PC-9 (cell line): ENCODE measurements around the gene BRIP1.

ENCODE experiments used
- CTCF ChIP-seq: fragments of 200-600 bp; sonication (generic); conservative IDR thresholded peaks from 2 replicates; pipeline ENCODE4 v1.6.1; 2017; ENCODE audit warnings: mixed run types, antibody characterized with exemption, mild to moderate bottlenecking, moderate library complexity
- EZH2 ChIP-seq: fragments of 200-600 bp; sonication (generic); IDR thresholded peaks from 2 replicates; pipeline ENCODE4 v1.8.0; 2017; ENCODE audit warnings: antibody characterized with exemption, low read depth

- no peak for TF ChIP-seq CTCF
- TF ChIP-seq EZH2 = no peak
Observed at GRCh38 chr17:61808442-61808841, 54.9 kb downstream of the BRIP1 start.
